ENCODE data around the gene ARL8B.
"Not testable (repeated sequence)": the region's sequence is repeated elsewhere in the genome, so short reads cannot be mapped to it uniquely, and the experiment has no call there.

Gene ARL8B

DNA sequence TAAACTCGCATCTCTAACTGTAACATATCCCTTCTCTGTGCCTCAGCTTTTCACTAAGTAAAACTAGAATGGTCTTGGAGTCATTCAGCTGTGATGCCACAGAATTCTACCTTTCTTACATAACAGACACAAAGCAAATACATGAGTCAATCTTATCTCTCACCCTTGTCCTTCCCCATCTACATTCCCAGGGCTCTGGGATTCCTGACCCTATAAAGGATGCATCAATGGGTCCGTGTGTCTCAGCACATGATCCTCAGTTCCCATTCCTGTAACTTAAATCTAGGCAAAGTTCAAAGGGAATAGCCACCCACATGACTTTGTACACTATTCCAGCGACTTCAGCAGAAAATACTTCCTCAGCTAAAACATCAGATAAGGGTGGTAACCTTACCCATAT is 11.8 kb upstream of the ARL8B start:
- H3K4me3 ChIP-seq (replicated peaks in 1 of 2; ENCODE audit: low read depth in 2 of 2, low read length in 2 of 2) = no peak overlapping the region
- no peak for DNase-seq (ENCODE audit: low read depth in 2 of 2)
- TF ChIP-seq, protein P1, sequence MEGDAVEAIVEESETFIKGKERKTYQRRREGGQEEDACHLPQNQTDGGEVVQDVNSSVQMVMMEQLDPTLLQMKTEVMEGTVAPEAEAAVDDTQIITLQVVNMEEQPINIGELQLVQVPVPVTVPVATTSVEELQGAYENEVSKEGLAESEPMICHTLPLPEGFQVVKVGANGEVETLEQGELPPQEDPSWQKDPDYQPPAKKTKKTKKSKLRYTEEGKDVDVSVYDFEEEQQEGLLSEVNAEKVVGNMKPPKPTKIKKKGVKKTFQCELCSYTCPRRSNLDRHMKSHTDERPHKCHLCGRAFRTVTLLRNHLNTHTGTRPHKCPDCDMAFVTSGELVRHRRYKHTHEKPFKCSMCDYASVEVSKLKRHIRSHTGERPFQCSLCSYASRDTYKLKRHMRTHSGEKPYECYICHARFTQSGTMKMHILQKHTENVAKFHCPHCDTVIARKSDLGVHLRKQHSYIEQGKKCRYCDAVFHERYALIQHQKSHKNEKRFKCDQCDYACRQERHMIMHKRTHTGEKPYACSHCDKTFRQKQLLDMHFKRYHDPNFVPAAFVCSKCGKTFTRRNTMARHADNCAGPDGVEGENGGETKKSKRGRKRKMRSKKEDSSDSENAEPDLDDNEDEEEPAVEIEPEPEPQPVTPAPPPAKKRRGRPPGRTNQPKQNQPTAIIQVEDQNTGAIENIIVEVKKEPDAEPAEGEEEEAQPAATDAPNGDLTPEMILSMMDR (IDR thresholded peaks at IDR 0.05; ENCODE audit: low read depth, low read length) = no peak

DNA sequence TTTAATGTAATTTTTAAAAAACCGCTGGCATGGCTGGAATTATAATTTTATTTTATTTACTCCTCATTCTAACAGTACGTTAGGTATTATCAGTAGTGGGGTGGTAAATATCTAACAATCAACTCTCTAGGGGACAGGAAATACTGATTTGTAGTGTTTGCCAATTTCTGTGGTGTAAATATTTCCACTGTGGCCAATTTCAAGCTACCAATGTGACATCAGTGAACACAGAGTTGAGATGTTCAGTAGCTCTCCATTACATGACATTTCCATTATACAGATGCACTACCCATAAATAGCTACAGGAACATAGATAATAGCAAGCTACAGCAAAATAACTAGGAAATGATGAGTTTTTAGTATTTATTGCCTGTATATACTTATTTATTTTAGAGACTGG is 10.0 kb upstream of the ARL8B start:
- H3K4me3 ChIP-seq (replicated peaks in 1 of 2; ENCODE audit: low read depth in 2 of 2, low read length in 2 of 2) = no peak overlapping the region
- no peak for DNase-seq (ENCODE audit: low read depth in 2 of 2)
- TF ChIP-seq, protein P1 (IDR thresholded peaks at IDR 0.05; ENCODE audit: low read depth, low read length) = no peak

DNA sequence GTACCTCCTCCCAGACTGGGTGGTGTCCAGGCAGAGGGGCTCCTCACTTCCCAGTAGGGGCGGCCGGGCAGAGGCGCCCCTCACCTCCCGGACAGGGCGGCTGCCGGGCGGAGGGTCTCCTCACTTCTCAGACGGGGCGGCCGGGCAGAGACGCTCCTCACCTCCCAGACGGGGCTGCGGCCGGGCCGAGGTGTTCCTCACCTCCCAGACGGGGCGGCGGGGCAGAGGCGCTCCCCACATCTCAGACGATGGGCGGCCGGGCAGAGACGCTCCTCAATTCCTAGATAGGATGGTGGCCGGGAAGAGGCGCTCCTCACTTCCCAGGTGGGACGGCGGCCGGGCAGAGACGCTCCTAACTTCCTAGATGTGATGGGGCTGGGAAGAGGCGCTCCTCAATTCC is 8.4 kb upstream of the ARL8B start:
- not testable (repeated sequence) for H3K4me3 ChIP-seq (replicated peaks in 1 of 2; ENCODE audit: low read depth in 2 of 2, low read length in 2 of 2); DNase-seq (ENCODE audit: low read depth in 2 of 2)

DNA sequence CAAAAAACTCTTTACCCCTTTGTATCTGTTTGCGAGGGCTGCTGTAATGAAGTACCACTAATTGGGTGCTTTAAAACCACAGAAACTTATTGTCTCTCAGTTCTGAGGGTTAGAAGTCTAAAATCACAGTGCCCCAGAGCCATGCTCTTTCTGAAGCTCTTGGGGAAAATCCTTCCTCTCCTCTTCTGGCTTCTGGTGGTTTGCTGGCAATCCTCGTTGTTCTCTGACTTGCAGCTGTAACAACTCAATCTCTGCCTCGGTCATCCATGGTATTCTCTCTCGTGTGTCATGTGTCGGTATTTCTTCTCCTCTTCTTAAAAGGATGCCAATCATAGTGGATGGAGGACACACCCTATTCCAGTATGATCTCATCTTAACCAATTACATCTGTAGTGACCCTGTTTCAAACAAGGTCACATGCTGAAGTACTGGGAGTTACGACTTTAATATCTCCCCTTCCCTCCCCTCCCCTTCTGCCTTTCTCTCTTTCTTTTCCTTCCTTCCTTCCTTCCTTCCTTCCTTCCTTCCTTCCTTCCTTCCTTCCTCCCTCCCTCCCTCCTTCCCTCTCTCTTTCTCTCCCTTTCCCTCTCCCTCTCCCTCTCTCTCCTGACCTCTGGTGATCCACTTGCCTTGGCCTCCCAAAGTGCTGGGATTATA is 6.5 kb upstream of the ARL8B start:
- H3K4me3 ChIP-seq (replicated peaks in 1 of 2; ENCODE audit: low read depth in 2 of 2, low read length in 2 of 2) = no peak overlapping the region
- DNase-seq (ENCODE audit: low read depth in 2 of 2) = peak in 1 of 2 donors; percentile 18
- TF ChIP-seq, protein P1 (IDR thresholded peaks at IDR 0.05; ENCODE audit: low read depth, low read length) = no peak

DNA sequence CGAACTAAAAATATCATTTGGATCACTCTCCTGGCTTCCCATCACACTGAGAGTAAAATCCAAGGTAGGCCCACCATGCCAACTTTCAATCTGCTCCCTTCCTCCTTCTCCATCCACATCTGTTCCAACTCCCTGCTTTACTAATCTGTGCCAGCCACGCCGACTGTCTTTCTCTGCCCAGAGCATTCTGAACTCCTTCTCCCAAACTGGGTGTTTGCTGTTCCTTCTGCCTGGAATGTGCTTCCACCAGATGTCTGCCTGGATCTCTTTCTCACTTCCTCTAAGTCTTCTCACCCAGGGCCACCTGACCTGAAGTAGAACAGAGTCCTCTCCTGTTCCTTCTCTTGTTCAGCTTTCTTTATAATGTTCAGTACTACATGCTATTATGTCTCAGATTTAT is 5.6 kb upstream of the ARL8B start:
- TF ChIP-seq, protein P1 (IDR thresholded peaks at IDR 0.05; ENCODE audit: low read depth, low read length) = no peak
- H3K4me3 ChIP-seq (replicated peaks in 1 of 2; ENCODE audit: low read depth in 2 of 2, low read length in 2 of 2) = no peak overlapping the region
- DNase-seq (ENCODE audit: low read depth in 2 of 2) = no peak

DNA sequence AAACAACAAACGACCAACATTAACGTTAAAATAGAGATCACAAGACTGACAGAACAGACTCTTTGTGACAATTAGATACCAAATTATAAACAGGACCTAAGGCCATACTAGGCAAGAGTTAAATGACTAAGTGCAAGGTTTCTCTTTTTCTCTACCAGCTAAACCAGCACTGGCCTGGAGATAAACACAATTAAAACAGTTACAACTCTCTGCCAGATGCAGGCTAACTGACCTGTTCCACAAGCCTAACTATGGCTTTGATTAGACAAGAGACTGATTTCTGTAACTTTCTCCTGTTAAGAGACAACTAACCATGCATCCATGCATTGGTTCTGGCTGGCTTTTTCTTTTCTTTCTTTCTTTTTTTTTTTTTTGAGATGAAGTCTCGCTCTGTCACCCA is 1.6 kb upstream of the ARL8B start:
- no peak overlapping the region for H3K4me3 ChIP-seq (replicated peaks in 1 of 2; ENCODE audit: low read depth in 2 of 2, low read length in 2 of 2)
- DNase-seq (ENCODE audit: low read depth in 2 of 2) = no peak
- TF ChIP-seq, protein P1 (IDR thresholded peaks at IDR 0.05; ENCODE audit: low read depth, low read length) = no peak

DNA sequence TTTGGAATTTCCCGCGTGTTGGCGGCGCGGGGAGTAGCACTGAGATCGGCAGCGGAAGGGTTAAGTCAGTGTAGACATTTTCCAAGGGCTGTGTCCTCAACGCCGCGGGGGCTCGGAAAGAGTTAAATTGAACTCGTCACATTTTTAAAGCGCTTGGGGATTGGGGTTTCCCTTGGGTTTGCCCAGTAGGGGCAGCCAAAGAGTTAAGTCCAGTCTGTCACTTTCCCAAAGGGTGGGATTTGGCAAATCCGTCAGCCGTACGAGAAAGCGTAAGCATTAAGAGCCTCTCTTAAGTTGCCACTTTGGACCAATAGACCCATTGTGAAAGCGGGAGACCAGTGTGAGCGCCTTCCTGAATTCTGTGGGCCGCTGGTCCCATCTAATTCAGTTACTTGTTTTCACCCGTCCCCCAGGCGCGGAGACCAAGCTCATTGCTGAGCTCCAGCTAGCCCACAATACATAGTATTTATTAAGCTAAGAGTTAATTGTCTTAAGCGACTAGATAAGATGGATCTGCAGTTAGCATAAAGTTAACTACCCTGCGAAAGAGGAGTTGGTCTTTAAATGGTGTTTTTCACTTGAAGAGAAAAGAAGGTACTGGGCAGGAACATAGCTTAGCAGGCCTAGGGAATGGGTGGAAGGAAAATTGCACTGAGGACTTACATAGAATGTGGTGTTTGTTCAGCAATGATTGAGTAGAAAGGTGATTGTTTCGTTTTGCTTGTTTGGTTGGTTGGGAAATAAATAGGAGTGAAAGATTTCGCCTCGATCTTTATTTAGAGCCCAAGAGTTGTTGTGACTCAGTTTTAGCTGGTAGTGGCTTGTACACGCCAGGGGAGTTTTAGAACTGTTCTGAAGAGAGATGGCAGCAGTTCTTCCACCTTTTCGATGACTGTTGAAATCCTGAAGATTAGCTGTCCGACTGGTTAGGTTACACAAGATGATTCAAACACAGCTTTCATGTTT is 932 bp downstream of the ARL8B start:
- H3K4me3 ChIP-seq (replicated peaks in 1 of 2; ENCODE audit: low read depth in 2 of 2, low read length in 2 of 2) = peak overlapping the region; percentile 98 to 99
- TF ChIP-seq, protein P1 (IDR thresholded peaks at IDR 0.05; ENCODE audit: low read depth, low read length) = no peak
- peak; percentile 72 to 88 for DNase-seq (ENCODE audit: low read depth in 2 of 2)

All from cardiac fibroblast (primary cell).